ENCODE data around the gene ATOH8. TPM values are rescaled to one million over a fixed set of nuclear protein-coding genes. Genes with fewer than 3 reads are reported as not detected.

ATOH8 gene
- total RNA-seq, 1 donor from 2014 or later = 2.2 TPM

- H3K27ac Mint-ChIP-seq (ENCODE audit: unreplicated experiment) = no peak overlapping the region
- H3K27me3 Mint-ChIP-seq (ENCODE audit: low read depth) = peaks cover 14% of the 10 kb centered on the region
- no peaks in the 10 kb centered on the region for H3K36me3 Mint-ChIP-seq (ENCODE audit: low read depth)
- peaks cover 68% of the 10 kb centered on the region for H3K4me1 Mint-ChIP-seq (ENCODE audit: low read depth)
- TF ChIP-seq CTCF (IDR thresholded peaks at IDR 0.05) = no peak
- no peak for DNase-seq (ENCODE audit: low spot score)
- no peaks in the 10 kb centered on the region for H3K9me3 Mint-ChIP-seq (ENCODE audit: low read depth)
- H3K4me3 Mint-ChIP-seq (ENCODE audit: unreplicated experiment) = no peak overlapping the region
Measured at GRCh38 chr2:85770369-85770768, 16.6 kb downstream of the ATOH8 start.

GRCh38 chr2:85770786-85771409 is 17.1 kb downstream of the ATOH8 start:
- Mint-ChIP-seq H3K27me3 (ENCODE audit: low read depth) (peaks cover 10% of the 10 kb centered on the region), H3K27ac (ENCODE audit: unreplicated experiment) (no peak overlapping the region), H3K36me3 (ENCODE audit: low read depth) (no peaks in the 10 kb centered on the region), H3K4me1 (ENCODE audit: low read depth) (peaks cover 62% of the 10 kb centered on the region), H3K4me3 (ENCODE audit: unreplicated experiment) (no peak overlapping the region), H3K9me3 (ENCODE audit: low read depth) (no peaks in the 10 kb centered on the region)
- no peak for DNase-seq (ENCODE audit: low spot score)
- TF ChIP-seq CTCF (IDR thresholded peaks at IDR 0.05) = no peak

GRCh38 chr2:85771486-85771885 is 17.7 kb downstream of the ATOH8 start:
- Mint-ChIP-seq H3K36me3 (ENCODE audit: low read depth) (no peaks in the 10 kb centered on the region), H3K27me3 (ENCODE audit: low read depth) (peaks cover 6% of the 10 kb centered on the region), H3K4me3 (ENCODE audit: unreplicated experiment) (no peak overlapping the region), H3K9me3 (ENCODE audit: low read depth) (no peaks in the 10 kb centered on the region), H3K4me1 (ENCODE audit: low read depth) (peaks cover 60% of the 10 kb centered on the region), H3K27ac (ENCODE audit: unreplicated experiment) (peak overlapping the region; percentile 80)
- TF ChIP-seq CTCF (IDR thresholded peaks at IDR 0.05) = no peak
- no peak for DNase-seq (ENCODE audit: low spot score)

GRCh38 chr2:85772019-85772745 is 18.4 kb downstream of the ATOH8 start:
- no peaks in the 10 kb centered on the region for H3K36me3 Mint-ChIP-seq (ENCODE audit: low read depth)
- H3K4me3 Mint-ChIP-seq (ENCODE audit: unreplicated experiment) = peak overlapping the region; percentile 72
- H3K27ac Mint-ChIP-seq (ENCODE audit: unreplicated experiment) = peak overlapping the region; percentile 98
- peaks cover under 1% of the 10 kb centered on the region for H3K27me3 Mint-ChIP-seq (ENCODE audit: low read depth)
- DNase-seq (ENCODE audit: low spot score) = peak; percentile 99
- peak; percentile 69 for TF ChIP-seq CTCF (IDR thresholded peaks at IDR 0.05)
- H3K4me1 Mint-ChIP-seq (ENCODE audit: low read depth) = peaks cover 60% of the 10 kb centered on the region
- H3K9me3 Mint-ChIP-seq (ENCODE audit: low read depth) = no peaks in the 10 kb centered on the region

- no peaks in the 10 kb centered on the region for H3K9me3 Mint-ChIP-seq (ENCODE audit: low read depth)
- peak overlapping the region; percentile 72 for H3K4me3 Mint-ChIP-seq (ENCODE audit: unreplicated experiment)
- H3K36me3 Mint-ChIP-seq (ENCODE audit: low read depth) = no peaks in the 10 kb centered on the region
- H3K27me3 Mint-ChIP-seq (ENCODE audit: low read depth) = peaks cover 9% of the 10 kb centered on the region
- DNase-seq (ENCODE audit: low spot score) = no peak
- TF ChIP-seq CTCF (IDR thresholded peaks at IDR 0.05) = no peak
- H3K4me1 Mint-ChIP-seq (ENCODE audit: low read depth) = peaks cover 60% of the 10 kb centered on the region
- H3K27ac Mint-ChIP-seq (ENCODE audit: unreplicated experiment) = peak overlapping the region; percentile 98
Measured at GRCh38 chr2:85772841-85773491, 19.2 kb downstream of the ATOH8 start.

Measured in chondrocyte (in vitro differentiated cells).